Mesodermal cell (in vitro differentiated cells): ENCODE data around the gene AKR1C4. TPM values are rescaled to one million over a fixed set of nuclear protein-coding genes. Genes with fewer than 3 reads are reported as not detected.

Source experiments
- H3K27ac ChIP-seq: 2 replicates; pipeline ENCODE4 v1.7.0; 2013; ENCODE audit warnings: mild to moderate bottlenecking, low read depth, low read length, moderate library complexity; ENCODE audit not compliant: severe bottlenecking
- H3K36me3 ChIP-seq: 2 replicates; pipeline ENCODE4 v1.7.1; 2013; ENCODE audit warnings: mild to moderate bottlenecking, low read length, moderate library complexity; ENCODE audit not compliant: control insufficient read depth, insufficient read depth
- H3K4me1 ChIP-seq: one replicate; pipeline ENCODE4 v1.7.1; 2013; ENCODE audit warnings: mild to moderate bottlenecking, low read length; ENCODE audit not compliant: insufficient read depth, control insufficient read depth, poor library complexity, severe bottlenecking
- H3K4me3 ChIP-seq: 2 replicates; pipeline ENCODE4 v1.7.0; 2013; ENCODE audit warnings: low read length, control low read depth, mild to moderate bottlenecking; ENCODE audit not compliant: insufficient read depth, poor library complexity, severe bottlenecking; ENCODE audit errors: extremely low read depth
- H3K9me3 ChIP-seq: 2 replicates; pipeline ENCODE4 v1.7.1; 2013; ENCODE audit warnings: mild to moderate bottlenecking, low read length, moderate library complexity; ENCODE audit not compliant: control insufficient read depth
- WGBS, 2 experiments: methylation state at CpG; one replicate each; pipeline ENCODE4 v1.1.5; 2013; ENCODE audit warnings: missing lambda C conversion rate in 2 of 2; ENCODE audit not compliant: insufficient coverage in 2 of 2; 5-methylcytosine and 5-hydroxymethylcytosine counted together
- polyA plus RNA-seq, 2 experiments: library from polyadenylated mRNA; stranded (reverse); fragments of 50-300 nt; gene quantifications; one replicate each; pipeline ENCODE4 v1.2.3, GENCODE V29; 2013

AKR1C4 gene
- not detected for polyA plus RNA-seq (2013, experiment 1 of 2)
- not detected for polyA plus RNA-seq (2013, experiment 2 of 2)

DNA sequence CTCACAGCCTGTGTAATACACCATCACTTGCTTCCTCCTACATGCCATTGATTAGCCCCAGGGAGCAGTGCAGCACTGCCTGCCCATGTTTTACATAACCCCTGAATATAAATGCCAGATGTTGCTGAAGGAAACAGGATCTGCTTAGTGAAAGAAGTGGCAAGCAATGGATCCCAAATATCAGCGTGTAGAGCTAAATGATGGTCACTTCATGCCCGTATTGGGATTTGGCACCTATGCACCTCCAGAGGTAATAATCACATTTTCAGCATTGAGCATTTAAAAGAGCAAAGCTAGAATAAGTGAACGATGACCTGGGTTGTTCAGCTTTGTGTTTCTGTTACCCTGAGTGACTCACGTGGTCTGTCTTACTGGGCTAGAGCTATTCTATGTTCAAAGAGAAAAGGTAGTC is at the start of gene AKR1C4:
Gene AKR1C4, plus strand, starts transcription at position 136 of the 412 bp plus-strand sequence. Its CDS starts 31 bp downstream, at position 167.
- 93 to 100% methylated on average over 3 to 4 of the region's 4 CpGs for WGBS, 2 experiments
- H3K4me1 ChIP-seq: no peaks in the 10 kb centered on the region
- H3K27ac ChIP-seq: no peak within 1 kb of the TSS
- H3K9me3 ChIP-seq: no peaks in the 10 kb centered on the region
- no peaks in the 10 kb centered on the region for H3K36me3 ChIP-seq
- H3K4me3 ChIP-seq: no peak within 1 kb of the TSS

- no peak overlapping the region for H3K4me3 ChIP-seq
- no peaks in the 10 kb centered on the region for H3K36me3 ChIP-seq
- WGBS, 2 experiments: 72 to 90% methylated on average over 1 to 3 of the region's 5 CpGs
- no peaks in the 10 kb centered on the region for H3K4me1 ChIP-seq
- no peak overlapping the region for H3K27ac ChIP-seq
- peaks cover 6% of the 10 kb centered on the region for H3K9me3 ChIP-seq
Measured at GRCh38 chr10:5146920-5147254, 49.8 kb upstream of the AKR1C4 start.

DNA sequence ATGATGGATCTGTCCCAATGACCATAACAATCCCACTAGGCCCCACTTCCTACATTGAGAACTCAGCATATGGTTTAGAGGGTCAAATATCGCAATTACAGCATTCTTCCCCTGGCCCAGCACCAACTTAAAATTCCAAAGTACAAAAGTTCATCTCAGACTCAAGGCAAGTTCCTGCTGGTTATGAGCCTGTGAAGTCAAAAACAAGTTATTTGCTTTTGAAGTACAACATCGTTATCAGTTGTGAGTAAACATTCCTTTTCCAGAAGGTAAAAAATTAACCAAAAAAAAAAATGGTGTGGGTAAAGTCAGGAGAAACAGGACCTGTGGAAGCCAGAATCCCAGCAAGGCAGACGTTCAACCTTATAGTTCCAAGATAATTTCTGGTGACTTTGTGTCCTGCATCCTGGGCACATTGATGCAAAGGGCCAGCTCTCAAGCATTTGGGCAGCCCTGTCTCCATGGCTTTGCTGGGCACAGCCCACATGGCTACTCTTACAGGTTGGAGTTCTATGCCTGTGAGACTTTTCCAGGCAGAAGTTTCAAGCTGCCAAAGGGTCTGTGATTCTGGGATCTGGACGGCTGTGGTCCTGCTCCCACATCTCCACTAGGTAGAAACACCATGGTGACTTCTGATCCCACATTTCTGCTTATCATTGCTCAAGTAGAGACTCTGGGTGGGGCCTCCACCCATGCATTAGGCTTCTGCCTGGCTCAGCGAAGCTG is 49.2 kb upstream of the AKR1C4 start:
- WGBS, 2 experiments: 85 to 87% methylated on average over 3 to 4 of the region's 5 CpGs
- Histone ChIP-seq H3K4me3 (no peak overlapping the region), H3K27ac (no peak overlapping the region), H3K9me3 (peaks cover 6% of the 10 kb centered on the region), H3K36me3 (no peaks in the 10 kb centered on the region), H3K4me1 (no peaks in the 10 kb centered on the region)

- H3K27ac ChIP-seq: no peak overlapping the region
- WGBS, 2 experiments: 50 to 56% methylated on average over 1 of the region's 3 CpGs
Measured at GRCh38 chr10:5147981-5148677, 48.5 kb upstream of the AKR1C4 start.

GRCh38 chr10:5148678-5149032 is 48.0 kb upstream of the AKR1C4 start:
- H3K27ac ChIP-seq: no peak overlapping the region
- no CpG with 5 or more reads among the region's 1 CpG for WGBS, 2 experiments

More at GRCh38 chr10:5147981-5148677, 48.5 kb upstream of the AKR1C4 start:
- no peaks in the 10 kb centered on the region for H3K36me3 ChIP-seq
- no peak overlapping the region for H3K4me3 ChIP-seq
- no peaks in the 10 kb centered on the region for H3K4me1 ChIP-seq
- H3K9me3 ChIP-seq: peaks cover 6% of the 10 kb centered on the region

DNA sequence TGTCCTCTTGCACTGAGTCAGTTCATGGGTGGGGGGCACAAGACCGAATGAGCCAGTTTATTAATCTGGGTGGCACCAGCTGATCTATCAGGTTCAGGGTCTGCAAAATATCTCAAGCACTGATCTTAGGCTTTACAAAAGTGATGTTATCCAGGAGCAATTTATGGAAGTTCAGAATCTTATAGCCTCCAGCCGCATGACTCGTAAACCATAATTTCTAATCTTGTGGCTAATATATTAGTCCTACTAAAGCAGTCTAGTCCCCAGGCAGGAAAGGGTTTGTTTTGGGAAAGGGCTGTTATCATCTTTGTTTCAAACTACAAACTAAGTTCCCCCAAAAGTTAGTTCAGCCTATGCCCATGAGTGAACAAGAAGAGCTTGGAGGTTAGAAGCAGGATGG is 45.6 kb upstream of the AKR1C4 start:
- Histone ChIP-seq H3K36me3 (no peaks in the 10 kb centered on the region), H3K27ac (no peak overlapping the region), H3K4me3 (no peak overlapping the region), H3K4me1 (no peaks in the 10 kb centered on the region), H3K9me3 (peaks cover 6% of the 10 kb centered on the region)
- 64 to 86% methylated on average over 1 of the region's 3 CpGs for WGBS, 2 experiments

More at GRCh38 chr10:5148678-5149032, 48.0 kb upstream of the AKR1C4 start:
- Histone ChIP-seq H3K36me3 (no peaks in the 10 kb centered on the region), H3K9me3 (peaks cover 6% of the 10 kb centered on the region), H3K4me3 (no peak overlapping the region), H3K4me1 (no peaks in the 10 kb centered on the region)

DNA sequence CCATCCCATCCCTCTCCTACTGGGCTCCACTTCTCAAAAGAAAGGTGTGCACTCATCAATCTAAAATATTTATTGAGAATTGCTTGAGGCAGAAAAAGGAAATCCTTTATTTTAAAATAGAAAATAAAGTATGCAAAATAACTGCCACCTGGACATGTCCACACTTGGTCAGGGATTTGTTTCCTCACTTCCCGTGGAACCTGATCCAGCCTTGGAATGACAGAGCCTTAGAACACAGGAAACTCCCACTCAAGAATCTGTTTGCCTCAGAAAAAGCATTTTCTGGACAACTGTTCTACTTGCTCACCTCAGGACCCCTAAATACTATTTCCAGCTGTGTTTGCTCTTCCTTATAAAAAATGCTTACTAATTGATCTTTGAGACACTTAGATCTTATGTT is 40.7 kb upstream of the AKR1C4 start:
- Histone ChIP-seq H3K9me3 (peaks cover under 1% of the 10 kb centered on the region), H3K4me3 (no peak overlapping the region), H3K4me1 (no peaks in the 10 kb centered on the region), H3K27ac (no peak overlapping the region), H3K36me3 (no peaks in the 10 kb centered on the region)
- 50 to 80% methylated on average over 1 of the region's 1 CpG for WGBS, 2 experiments

- 83 to 87% methylated on average over 9 to 10 of the region's 10 CpGs for WGBS, 2 experiments
- H3K27ac ChIP-seq: no peak overlapping the region
- no peaks in the 10 kb centered on the region for H3K4me1 ChIP-seq
- H3K4me3 ChIP-seq: no peak overlapping the region
- H3K9me3 ChIP-seq: no peaks in the 10 kb centered on the region
- H3K36me3 ChIP-seq: no peaks in the 10 kb centered on the region
Measured at GRCh38 chr10:5157501-5157900, 39.1 kb upstream of the AKR1C4 start.

DNA sequence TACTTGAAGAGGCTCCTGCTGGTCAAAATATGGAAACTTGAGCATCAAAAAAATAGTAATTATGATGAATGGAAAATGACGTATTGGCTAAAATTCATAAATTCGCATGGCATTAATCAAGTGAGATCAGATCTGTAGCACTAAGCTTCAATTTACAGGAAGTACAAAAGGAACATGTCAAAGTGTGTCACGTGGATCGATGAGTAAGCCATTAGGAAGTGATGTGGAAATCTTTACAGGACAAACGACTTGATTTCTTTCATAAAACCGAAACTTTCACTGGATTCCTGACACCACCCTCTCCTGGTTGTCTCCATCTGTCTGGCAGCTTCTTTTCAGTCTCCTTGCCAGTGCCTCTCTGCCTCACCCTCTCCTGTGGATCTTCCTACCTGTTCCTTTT is 37.5 kb upstream of the AKR1C4 start:
- H3K27ac ChIP-seq: no peak overlapping the region
- H3K4me3 ChIP-seq: no peak overlapping the region
- WGBS, 2 experiments: 81 to 89% methylated on average over 6 of the region's 6 CpGs
- no peaks in the 10 kb centered on the region for H3K36me3 ChIP-seq
- H3K4me1 ChIP-seq: no peaks in the 10 kb centered on the region
- H3K9me3 ChIP-seq: peaks cover 14% of the 10 kb centered on the region

DNA sequence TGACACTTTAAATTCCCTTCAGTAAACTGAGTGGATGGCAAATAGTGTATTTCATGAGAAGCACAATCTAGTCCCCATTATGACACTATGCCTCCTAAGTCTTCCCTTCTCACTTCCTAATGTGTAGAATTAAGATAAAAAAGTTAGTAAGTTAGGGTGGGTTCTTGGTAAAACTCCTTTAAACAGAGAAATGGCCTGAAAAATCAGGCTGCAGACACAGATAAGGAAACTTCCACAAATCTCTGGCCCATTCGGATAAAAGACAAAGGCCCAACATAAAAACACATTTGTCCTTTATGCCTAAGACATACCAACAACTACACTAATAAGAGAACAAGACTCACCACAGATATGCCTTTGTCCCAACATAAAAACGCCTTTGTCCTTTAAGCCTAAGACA is 33.1 kb upstream of the AKR1C4 start:
- Histone ChIP-seq H3K4me1 (no peaks in the 10 kb centered on the region), H3K27ac (no peak overlapping the region), H3K4me3 (no peak overlapping the region), H3K9me3 (peaks cover 32% of the 10 kb centered on the region), H3K36me3 (no peaks in the 10 kb centered on the region)
- 49 to 63% methylated on average over 2 of the region's 2 CpGs for WGBS, 2 experiments

DNA sequence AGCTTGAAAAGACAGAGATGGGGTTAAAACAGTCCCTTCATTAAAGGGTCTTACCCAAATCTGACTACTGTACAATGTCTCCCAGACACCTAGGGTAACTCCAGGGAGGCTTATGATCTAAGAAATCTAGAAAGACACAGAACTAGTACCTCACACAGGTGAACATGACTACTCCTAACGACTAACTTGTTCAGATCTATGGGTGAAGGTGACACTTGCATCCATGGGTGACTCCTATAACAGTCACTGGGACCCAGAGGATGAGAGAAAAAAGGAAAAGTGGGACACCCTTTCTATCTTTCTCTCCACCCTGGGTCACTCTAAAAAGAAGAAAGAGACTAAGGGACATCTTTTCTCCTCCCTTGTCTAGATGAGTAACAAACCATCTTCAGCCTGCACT is 30.9 kb upstream of the AKR1C4 start:
- Histone ChIP-seq H3K27ac (no peak overlapping the region), H3K9me3 (peaks cover 32% of the 10 kb centered on the region), H3K4me1 (no peaks in the 10 kb centered on the region), H3K4me3 (no peak overlapping the region), H3K36me3 (no peaks in the 10 kb centered on the region)
- WGBS, 2 experiments: 29% methylated on average over 1 of the region's 1 CpG; no CpG with 5 or more reads in 1 of the 2 experiments
